Right cardiac atrium (tissue), 5 donors: ENCODE data around the gene PRDM16. TPM values are rescaled to one million over a fixed set of nuclear protein-coding genes. Genes with fewer than 3 reads are reported as not detected.

Source experiments
- ATAC-seq, 2 donors: fragments of 200-7000 bp; cut with Tn5 transposase; one replicate each; pipeline versions ENCODE4 v1.8.0 to v1.9.1; 2020; ENCODE audit warnings: moderate library complexity in 2 of 2, mild to moderate bottlenecking in 1 of 2
- DNase-seq, 3 donors: peaks; one replicate each; pipeline ENCODE4 v3.0.0-alpha.2; 2020
- H3K27ac ChIP-seq: one replicate; pipeline ENCODE4 v1.5.1; 2013; ENCODE audit warnings: mild to moderate bottlenecking, low read length, control low read depth, moderate library complexity
- H3K27me3 ChIP-seq: one replicate; pipeline ENCODE4 v1.6.1; 2013; ENCODE audit not compliant: control insufficient read depth, insufficient read depth
- H3K4me1 ChIP-seq: one replicate; pipeline ENCODE4 v1.6.1; 2013; ENCODE audit warnings: low read length; ENCODE audit not compliant: control insufficient read depth, insufficient read depth
- H3K4me3 ChIP-seq: one replicate; pipeline ENCODE4 v1.5.1; 2013; ENCODE audit warnings: low read length, control low read depth
- H3K9me3 ChIP-seq: one replicate; pipeline ENCODE4 v1.6.1; 2013; ENCODE audit warnings: low read length; ENCODE audit not compliant: control insufficient read depth
- WGBS: extraction: QIAGEN DNeasy Blood & Tissue Kit; methylation state at CpG from one replicate; pipeline ENCODE4 v1.1.7; 2013; 5-methylcytosine and 5-hydroxymethylcytosine counted together
- intact Hi-C, 4 donors: fragments of 100-400 bp; cut with DNase I; formaldehyde crosslinking; loops; one replicate each; pipeline versions ENCODE4 v1.11.0 to v1.14.0; 2022 to 2023
- polyA plus RNA-seq: library from polyadenylated mRNA; stranded (reverse); fragments of 200-250 nt; gene quantifications from one replicate; pipeline ENCODE4 v1.2.3, GENCODE V29; 2013
- total RNA-seq, 4 donors: library from RNA; stranded (reverse); fragmentation: NEBNext Ultra II Directional; extraction: Animal tissue kit (Norgen Biotek cat#: 25700); gene quantifications; one replicate each; pipeline ENCODE4 v1.2.1, GENCODE V29; 2021
- donor health status: healthy with polysubstance abuse.
- donor health status: DM: no; HTN: yes; CAD: no.
- donor health status: DM: no; HTN: no; CAD: no.
- donor health status: DM: no; HTN: yes; CAD: no; lungs with severe emphysema.
- donor health status: DM: yes; HTN: yes; CAD: no.

The PRDM16 gene
- total and polyA plus RNA-seq, 5 donors: 1.1 to 2.9 (median 1.9) TPM

GRCh38 chr1:3049164-3049563 is 19.8 kb upstream of the PRDM16 start:
- no peak overlapping the region for H3K27ac ChIP-seq
- DNase-seq (peak in 1 of 3 donors; percentile 20), ATAC-seq (no peak)
- 74% methylated on average over 7 of the region's 7 CpGs for WGBS
- no peaks in the 10 kb centered on the region for H3K27me3 ChIP-seq
- no peak overlapping the region for H3K4me3 ChIP-seq
- H3K4me1 ChIP-seq: no peaks in the 10 kb centered on the region
- H3K9me3 ChIP-seq: no peaks in the 10 kb centered on the region
- intact Hi-C loops: no loop called here

DNA sequence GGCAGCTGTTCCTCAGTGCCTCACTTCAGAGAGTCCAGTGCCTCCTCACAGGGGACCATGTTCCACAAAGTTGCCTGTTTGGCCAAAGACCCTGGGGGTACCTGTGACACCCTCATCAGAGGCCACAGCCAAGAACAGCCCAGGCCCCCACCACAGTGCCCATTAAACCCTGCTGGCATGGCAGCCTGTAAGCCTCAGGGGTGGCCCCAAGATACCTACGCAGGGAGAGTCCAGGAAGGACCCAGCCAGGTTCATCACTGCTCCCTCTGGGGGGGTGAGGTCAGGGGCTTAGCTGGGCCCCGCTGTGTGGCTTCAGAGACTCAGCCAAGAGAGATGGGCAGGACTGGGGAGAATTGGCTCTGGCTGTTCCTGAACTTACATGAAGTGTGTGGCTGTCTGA is 19.1 kb upstream of the PRDM16 start:
- intact Hi-C loops: no loop called here
- no peak for ATAC-seq
- Histone ChIP-seq H3K9me3 (no peaks in the 10 kb centered on the region), H3K27ac (no peak overlapping the region), H3K27me3 (no peaks in the 10 kb centered on the region), H3K4me1 (no peaks in the 10 kb centered on the region), H3K4me3 (no peak overlapping the region)
- 81% methylated on average over 2 of the region's 2 CpGs for WGBS
- DNase-seq: no peak

DNA sequence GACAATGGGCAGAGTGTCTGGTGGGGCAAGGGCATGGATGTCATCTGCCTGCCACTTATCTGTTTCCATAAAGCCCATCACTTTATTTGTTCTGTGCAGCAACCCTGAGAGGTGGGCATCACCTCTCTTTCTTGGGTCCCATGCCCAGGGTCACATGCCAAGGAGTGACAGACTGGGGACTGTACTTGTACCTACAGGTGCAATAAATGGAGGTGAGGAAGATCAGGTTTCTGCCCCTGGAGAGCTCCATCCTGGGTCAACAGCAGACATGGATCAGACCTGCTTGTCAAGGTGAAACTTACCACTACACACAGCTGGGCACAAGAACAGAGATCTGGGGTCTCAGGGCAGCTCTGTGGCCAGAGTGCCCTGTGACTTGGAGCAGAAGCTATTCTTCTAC is 18.4 kb upstream of the PRDM16 start:
- DNase-seq: no peak

GRCh38 chr1:3051270-3052268 is 17.4 kb upstream of the PRDM16 start:
- Histone ChIP-seq H3K27ac (no peak overlapping the region), H3K9me3 (no peaks in the 10 kb centered on the region), H3K4me1 (no peaks in the 10 kb centered on the region), H3K4me3 (no peak overlapping the region), H3K27me3 (no peaks in the 10 kb centered on the region)
- intact Hi-C loops: no loop called here
- DNase-seq: no peak
- WGBS: 85% methylated on average over 3 of the region's 3 CpGs
- no peak for ATAC-seq

More for the DNA sequence above, 18.4 kb upstream of the PRDM16 start:
- intact Hi-C loops: no loop called here
- H3K4me3 ChIP-seq: no peak overlapping the region
- H3K27me3 ChIP-seq: no peaks in the 10 kb centered on the region
- H3K27ac ChIP-seq: no peak overlapping the region
- H3K4me1 ChIP-seq: no peaks in the 10 kb centered on the region
- no peaks in the 10 kb centered on the region for H3K9me3 ChIP-seq
- no peak for ATAC-seq

DNA sequence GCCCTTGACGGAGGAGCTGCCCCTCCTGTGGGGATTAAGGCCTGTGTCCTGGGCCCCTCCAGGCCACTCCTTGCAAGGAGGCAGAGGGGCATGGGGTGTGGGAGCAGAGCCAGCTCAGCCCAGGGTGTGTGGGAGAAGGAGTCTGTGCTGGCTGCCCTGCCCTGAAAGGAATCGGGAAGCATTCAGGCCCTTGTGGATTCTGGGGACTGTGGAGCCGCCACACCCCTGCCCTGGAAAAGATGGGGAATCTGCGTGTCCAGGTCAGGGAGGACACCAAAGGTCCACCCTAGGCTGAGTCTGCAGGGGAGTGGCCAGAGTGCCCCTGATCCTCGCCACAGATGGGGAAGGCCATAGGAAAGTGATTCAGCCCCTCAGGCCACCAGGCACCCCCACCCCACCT is 16.5 kb upstream of the PRDM16 start:
- Histone ChIP-seq H3K27ac (no peak overlapping the region), H3K9me3 (no peaks in the 10 kb centered on the region), H3K4me1 (no peaks in the 10 kb centered on the region), H3K4me3 (no peak overlapping the region), H3K27me3 (no peaks in the 10 kb centered on the region)
- ATAC-seq (no peak), DNase-seq (peak in 1 of 3 donors; percentile 41)
- WGBS: 96% methylated on average over 5 of the region's 5 CpGs
- intact Hi-C loops: no loop called here

DNA sequence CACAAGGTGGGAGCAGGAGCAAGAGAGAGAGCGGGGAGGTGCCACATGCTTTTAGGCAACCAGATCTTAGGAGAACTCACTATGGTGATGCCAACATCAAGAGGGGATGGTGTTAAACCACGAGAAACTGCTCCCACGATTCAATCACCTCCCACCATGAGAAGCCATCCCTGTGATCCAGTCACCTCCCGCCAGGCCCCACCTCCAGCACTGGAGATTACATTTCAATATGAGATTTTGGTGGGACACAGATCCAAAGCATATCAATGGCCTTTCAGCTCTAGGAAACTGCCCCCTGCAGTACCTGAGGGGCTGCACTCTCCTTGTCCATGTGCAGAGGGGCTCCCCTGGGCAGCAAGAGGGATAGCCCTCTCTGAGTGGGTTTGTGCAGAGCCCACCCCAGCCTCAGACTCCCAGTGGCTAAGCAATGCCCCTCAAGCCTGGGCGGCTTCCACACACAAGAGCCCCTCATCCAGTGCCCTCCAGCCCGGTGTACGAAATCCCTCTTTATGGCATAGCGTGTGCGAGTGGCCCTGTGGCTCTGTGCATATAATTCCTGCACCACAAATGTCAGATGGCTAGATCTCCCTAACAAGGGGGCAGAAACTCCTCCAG is 15.5 kb upstream of the PRDM16 start:
- no peak overlapping the region for H3K27ac ChIP-seq
- H3K9me3 ChIP-seq: no peaks in the 10 kb centered on the region
- no peaks in the 10 kb centered on the region for H3K4me1 ChIP-seq
- ATAC-seq: no peak
- 85% methylated on average over 9 of the region's 9 CpGs for WGBS
- H3K27me3 ChIP-seq: no peaks in the 10 kb centered on the region
- no peak overlapping the region for H3K4me3 ChIP-seq
- intact Hi-C loops: no loop called here
- DNase-seq: peak in 1 of 3 donors; percentile 6

DNA sequence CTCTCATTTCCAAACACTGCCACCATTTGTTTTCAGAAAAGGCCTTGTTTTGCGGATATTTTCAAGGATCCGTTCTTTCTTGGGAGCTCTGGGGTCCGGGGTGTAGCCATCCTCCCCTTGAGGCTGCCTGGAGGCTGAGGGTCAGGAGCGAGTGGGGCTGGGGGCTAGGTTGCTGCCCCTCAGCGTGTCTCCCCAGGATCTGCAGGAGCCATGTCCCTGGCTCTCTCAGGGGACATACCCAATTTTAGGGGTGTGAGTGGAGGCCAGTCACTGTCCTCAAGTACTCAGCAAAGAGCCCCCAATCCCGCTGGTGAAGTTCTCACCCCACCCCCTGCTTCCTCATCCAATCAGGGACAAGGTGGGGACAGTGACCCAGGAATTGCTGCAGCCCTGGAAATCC is 15.0 kb upstream of the PRDM16 start:
- H3K4me3 ChIP-seq: no peak overlapping the region
- no peaks in the 10 kb centered on the region for H3K27me3 ChIP-seq
- peak in 1 of 3 donors; percentile 27 for DNase-seq

GRCh38 chr1:3054474-3054873 is 14.5 kb upstream of the PRDM16 start:
- DNase-seq (peak in 1 of 3 donors; percentile 19), ATAC-seq (no peak)
- Histone ChIP-seq H3K9me3 (no peaks in the 10 kb centered on the region), H3K27ac (no peak overlapping the region), H3K4me3 (no peak overlapping the region), H3K27me3 (no peaks in the 10 kb centered on the region), H3K4me1 (no peaks in the 10 kb centered on the region)
- WGBS: 80% methylated on average over 12 of the region's 12 CpGs
- intact Hi-C loops: no loop called here

More for the DNA sequence above, 15.0 kb upstream of the PRDM16 start:
- Histone ChIP-seq H3K27ac (no peak overlapping the region), H3K4me1 (no peaks in the 10 kb centered on the region), H3K9me3 (no peaks in the 10 kb centered on the region)
- ATAC-seq: no peak
- intact Hi-C loops: no loop called here
- WGBS: 84% methylated on average over 6 of the region's 6 CpGs

DNA sequence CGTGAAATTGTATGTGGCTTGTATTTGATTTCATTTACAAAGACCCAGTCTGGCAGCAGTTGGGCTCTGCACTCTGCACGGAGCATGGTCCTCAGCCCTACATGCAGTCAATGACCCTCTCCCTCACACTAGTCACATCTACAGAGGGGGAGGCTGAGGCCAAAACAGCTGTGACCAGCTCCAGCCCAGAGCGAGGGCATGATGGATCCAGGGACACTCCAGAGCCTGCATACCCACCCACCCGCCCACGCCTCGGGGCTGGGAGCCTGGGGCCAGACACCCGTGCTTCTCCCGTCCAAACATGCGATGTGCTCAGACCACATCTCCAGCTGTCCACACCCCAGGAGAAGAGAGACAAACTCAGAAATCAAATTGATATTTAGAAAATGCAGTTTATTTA is 14.0 kb upstream of the PRDM16 start:
- no peak for DNase-seq
- no peaks in the 10 kb centered on the region for H3K9me3 ChIP-seq
- no peak overlapping the region for H3K27ac ChIP-seq
- H3K27me3 ChIP-seq: no peaks in the 10 kb centered on the region
- ATAC-seq: no peak
- H3K4me3 ChIP-seq: no peak overlapping the region
- 73% methylated on average over 9 of the region's 9 CpGs for WGBS
- no peaks in the 10 kb centered on the region for H3K4me1 ChIP-seq
- intact Hi-C loops: no loop called here

GRCh38 chr1:3056641-3057040 is 12.4 kb upstream of the PRDM16 start:
- Histone ChIP-seq H3K4me1 (no peaks in the 10 kb centered on the region), H3K27me3 (no peaks in the 10 kb centered on the region), H3K9me3 (no peaks in the 10 kb centered on the region), H3K4me3 (no peak overlapping the region), H3K27ac (no peak overlapping the region)
- intact Hi-C loops: no loop called here
- ATAC-seq (no peak), DNase-seq (no peak)
- 88% methylated on average over 5 of the region's 5 CpGs for WGBS

GRCh38 chr1:3058263-3059030 is 10.6 kb upstream of the PRDM16 start:
- intact Hi-C loops: no loop called here
- Histone ChIP-seq H3K27me3 (no peaks in the 10 kb centered on the region), H3K4me3 (no peak overlapping the region), H3K4me1 (no peaks in the 10 kb centered on the region), H3K9me3 (no peaks in the 10 kb centered on the region), H3K27ac (no peak overlapping the region)
- 81% methylated on average over 10 of the region's 10 CpGs for WGBS
- ATAC-seq (no peak), DNase-seq (peak in 1 of 3 donors; percentile 13)
